DND-41 (cell line): ENCODE measurements around the gene PCK1.

Experiments used
- CTCF ChIP-seq: IDR thresholded peaks from 2 replicates; pipeline ENCODE4 v1.5.1; 2012; ENCODE audit warnings: borderline replicate concordance, low read length, moderate library complexity, mild to moderate bottlenecking; ENCODE audit not compliant: poor library complexity, severe bottlenecking; ENCODE audit errors: extremely low read depth
- EZH2 ChIP-seq: IDR thresholded peaks from 3 replicates; pipeline ENCODE4 v1.6.1; 2012; ENCODE audit warnings: borderline replicate concordance, low read depth, mild to moderate bottlenecking, moderate library complexity, low read length, inconsistent platforms; ENCODE audit not compliant: severe bottlenecking

GRCh38 chr20:57609842-57610167 lies 48.9 kb downstream of the PCK1 start:
- no peak for TF ChIP-seq EZH2
- peak; percentile 31 for TF ChIP-seq CTCF
